ENCODE results near the gene OPA1. TPM values are rescaled to one million over a fixed set of nuclear protein-coding genes. Genes with fewer than 3 reads are reported as not detected.

Gene OPA1
- polyA plus RNA-seq, 1 experiment: 19.2 TPM

DNA sequence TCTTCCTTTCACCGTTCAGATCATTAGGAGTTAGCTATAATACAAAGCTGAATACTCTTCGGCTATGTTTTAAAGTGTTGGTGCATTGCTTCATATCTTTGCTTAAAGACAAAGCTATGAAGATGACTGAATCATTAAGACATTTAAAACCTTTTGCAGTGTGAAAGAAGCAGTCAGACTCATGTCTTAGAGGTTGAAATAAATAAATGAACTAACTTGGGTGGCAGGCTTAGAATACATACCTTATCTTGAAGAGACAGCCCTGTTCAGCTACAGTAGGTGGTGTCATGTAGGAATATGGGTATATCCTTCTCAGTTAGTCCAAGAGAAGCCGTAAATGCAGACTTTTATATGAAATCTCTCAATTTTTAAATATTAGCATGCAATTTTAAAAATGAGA, 63.4 kb downstream of the OPA1 start:
- Histone ChIP-seq H3K4me3 (ENCODE audit: low read depth, low read length) (no peak overlapping the region), H3K36me3 (ENCODE audit: control insufficient read depth, insufficient read depth, low read length) (peaks cover 8% of the 10 kb centered on the region), H3K27me3 (ENCODE audit: control insufficient read depth, insufficient read depth, low read length) (no peaks in the 10 kb centered on the region)
- ChIA-PET CTCF (interaction anchor here (1.0 to 2.0 kb wide), 4 partner anchors 8 to 659 kb away, joined by 3 to 7 read pairs (median 5); no protein-coding TSS in a partner anchor), POLR2A (no interaction called here)
- TF ChIP-seq, protein P1, sequence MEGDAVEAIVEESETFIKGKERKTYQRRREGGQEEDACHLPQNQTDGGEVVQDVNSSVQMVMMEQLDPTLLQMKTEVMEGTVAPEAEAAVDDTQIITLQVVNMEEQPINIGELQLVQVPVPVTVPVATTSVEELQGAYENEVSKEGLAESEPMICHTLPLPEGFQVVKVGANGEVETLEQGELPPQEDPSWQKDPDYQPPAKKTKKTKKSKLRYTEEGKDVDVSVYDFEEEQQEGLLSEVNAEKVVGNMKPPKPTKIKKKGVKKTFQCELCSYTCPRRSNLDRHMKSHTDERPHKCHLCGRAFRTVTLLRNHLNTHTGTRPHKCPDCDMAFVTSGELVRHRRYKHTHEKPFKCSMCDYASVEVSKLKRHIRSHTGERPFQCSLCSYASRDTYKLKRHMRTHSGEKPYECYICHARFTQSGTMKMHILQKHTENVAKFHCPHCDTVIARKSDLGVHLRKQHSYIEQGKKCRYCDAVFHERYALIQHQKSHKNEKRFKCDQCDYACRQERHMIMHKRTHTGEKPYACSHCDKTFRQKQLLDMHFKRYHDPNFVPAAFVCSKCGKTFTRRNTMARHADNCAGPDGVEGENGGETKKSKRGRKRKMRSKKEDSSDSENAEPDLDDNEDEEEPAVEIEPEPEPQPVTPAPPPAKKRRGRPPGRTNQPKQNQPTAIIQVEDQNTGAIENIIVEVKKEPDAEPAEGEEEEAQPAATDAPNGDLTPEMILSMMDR (IDR thresholded peaks at IDR 0.05; ENCODE audit: insufficient read depth, low read depth, low read length): no peak
- DNase-seq (ENCODE audit: low read depth): no peak

DNA sequence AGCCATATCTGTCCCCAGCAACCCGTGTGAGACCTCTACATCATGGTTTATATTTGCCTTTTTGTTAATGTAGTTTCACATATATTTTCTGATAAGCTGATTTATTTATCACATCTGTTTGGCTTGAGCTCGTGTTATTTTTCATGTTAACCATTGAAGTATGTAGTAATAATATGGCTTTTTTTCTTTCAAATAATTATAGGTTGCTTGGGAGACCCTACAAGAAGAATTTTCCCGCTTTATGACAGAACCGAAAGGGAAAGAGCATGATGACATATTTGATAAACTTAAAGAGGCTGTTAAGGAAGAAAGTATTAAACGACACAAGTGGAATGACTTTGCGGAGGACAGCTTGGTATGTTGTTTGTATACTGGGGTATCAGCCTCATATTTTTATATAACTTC, 63.9 kb downstream of the OPA1 start:
- Histone ChIP-seq H3K4me3 (ENCODE audit: low read depth, low read length) (no peak overlapping the region), H3K27me3 (ENCODE audit: control insufficient read depth, insufficient read depth, low read length) (no peaks in the 10 kb centered on the region), H3K36me3 (ENCODE audit: control insufficient read depth, insufficient read depth, low read length) (peaks cover 8% of the 10 kb centered on the region)
- POLR2A ChIA-PET: no interaction called here
- DNase-seq (ENCODE audit: low read depth): no peak
- TF ChIP-seq, protein P1 (IDR thresholded peaks at IDR 0.05; ENCODE audit: insufficient read depth, low read depth, low read length): no peak
- CTCF ChIA-PET: interaction anchor here (1.0 to 2.0 kb wide), 5 partner anchors 8 to 659 kb away, joined by 3 to 7 read pairs (median 4); no protein-coding TSS in a partner anchor

DNA sequence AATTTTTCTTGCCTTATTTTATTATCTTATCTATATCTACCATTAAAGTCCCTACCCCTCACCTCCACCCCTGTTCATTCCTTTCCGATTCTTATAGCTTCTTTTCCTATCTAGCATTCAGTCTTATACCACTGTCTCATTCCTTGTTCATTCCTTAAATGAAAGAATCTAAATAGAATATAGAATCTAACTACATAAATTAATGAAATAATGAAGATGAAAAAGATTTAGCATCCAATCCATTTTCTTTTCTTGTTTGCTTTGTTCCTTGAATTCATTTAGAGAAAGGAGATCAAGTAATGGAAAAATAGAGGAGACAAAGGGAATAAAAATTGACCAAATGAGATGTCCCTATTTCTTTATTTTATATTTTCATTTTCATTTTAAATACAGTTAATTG, 67.2 kb downstream of the OPA1 start:
- H3K36me3 ChIP-seq (ENCODE audit: control insufficient read depth, insufficient read depth, low read length): peaks cover 6% of the 10 kb centered on the region
- H3K27me3 ChIP-seq (ENCODE audit: control insufficient read depth, insufficient read depth, low read length): no peaks in the 10 kb centered on the region
- ChIA-PET POLR2A (no interaction called here), CTCF (no interaction called here)
- TF ChIP-seq, protein P1 (IDR thresholded peaks at IDR 0.05; ENCODE audit: insufficient read depth, low read depth, low read length): no peak
- no peak overlapping the region for H3K4me3 ChIP-seq (ENCODE audit: low read depth, low read length)
- DNase-seq (ENCODE audit: low read depth): no peak

DNA sequence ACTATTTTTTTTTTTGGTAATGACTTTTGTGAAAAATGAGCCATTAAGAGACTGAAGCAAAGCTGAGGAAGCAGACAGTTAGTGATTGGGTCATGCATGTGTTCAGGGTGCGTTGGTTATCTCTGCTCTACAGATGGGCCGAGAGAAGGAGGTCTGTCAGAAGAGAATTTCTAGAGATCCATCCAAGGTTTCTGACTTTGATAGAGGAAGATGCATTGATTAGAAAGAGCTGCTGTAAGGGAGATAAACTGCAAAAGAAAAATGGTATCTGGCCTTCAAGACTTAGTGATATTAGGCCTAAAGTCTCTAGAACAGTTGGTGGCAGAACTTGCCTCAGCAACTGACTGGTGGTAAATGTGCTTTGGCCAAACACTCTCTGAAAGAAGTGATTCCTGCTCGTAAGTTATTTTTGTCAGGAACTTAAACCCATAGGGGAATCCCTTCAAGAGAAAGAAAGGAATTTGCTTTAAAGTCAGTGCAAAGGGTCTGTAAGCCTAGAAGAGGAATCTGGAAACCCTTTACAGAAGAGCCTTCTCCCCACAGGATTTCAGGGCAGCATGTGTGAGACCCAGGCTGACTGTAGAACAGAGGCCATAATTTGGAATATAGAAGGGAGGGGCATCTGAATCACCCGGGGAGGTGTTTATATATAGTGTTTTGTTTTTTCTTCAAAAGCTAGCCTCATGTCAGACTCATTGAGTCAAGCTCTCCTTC, 67.8 kb downstream of the OPA1 start:
- CTCF ChIA-PET: interaction anchor here (0.8 to 1.2 kb wide), 2 partner anchors 18 to 24 kb away, joined by 3 read pairs; no protein-coding TSS in a partner anchor
- no peak overlapping the region for H3K4me3 ChIP-seq (ENCODE audit: low read depth, low read length)
- peaks cover 6% of the 10 kb centered on the region for H3K36me3 ChIP-seq (ENCODE audit: control insufficient read depth, insufficient read depth, low read length)
- H3K27me3 ChIP-seq (ENCODE audit: control insufficient read depth, insufficient read depth, low read length): no peaks in the 10 kb centered on the region
- POLR2A ChIA-PET: no interaction called here
- no peak for DNase-seq (ENCODE audit: low read depth)
- TF ChIP-seq, protein P1 (IDR thresholded peaks at IDR 0.05; ENCODE audit: insufficient read depth, low read depth, low read length): no peak

DNA sequence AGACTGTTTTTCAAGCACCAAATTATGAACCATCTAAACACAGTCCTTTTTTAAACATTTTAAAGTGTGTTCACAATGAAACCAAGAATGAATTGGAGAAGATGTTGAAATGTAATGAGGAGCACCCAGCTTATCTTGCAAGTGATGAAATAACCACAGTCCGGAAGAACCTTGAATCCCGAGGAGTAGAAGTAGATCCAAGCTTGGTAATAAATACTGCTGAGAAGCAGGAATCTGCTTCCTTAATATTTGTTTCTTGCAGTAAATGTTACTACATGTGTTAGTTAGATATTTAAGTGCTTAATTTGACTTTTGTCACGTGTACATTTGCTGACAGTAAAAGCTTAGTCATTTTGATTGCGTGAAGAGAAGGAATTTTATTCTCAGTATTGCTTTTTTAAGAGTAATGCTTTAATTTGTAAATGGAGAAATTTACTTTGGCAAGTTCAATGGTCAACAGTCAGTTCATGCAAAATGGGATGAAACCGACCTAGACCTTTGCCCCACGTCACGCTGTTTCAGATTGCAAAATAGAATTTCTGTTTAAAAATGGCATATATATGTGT, 69.8 kb downstream of the OPA1 start:
- H3K4me3 ChIP-seq (ENCODE audit: low read depth, low read length): no peak overlapping the region
- TF ChIP-seq, protein P1 (IDR thresholded peaks at IDR 0.05; ENCODE audit: insufficient read depth, low read depth, low read length): no peak
- no peak for DNase-seq (ENCODE audit: low read depth)
- peaks cover 7% of the 10 kb centered on the region for H3K36me3 ChIP-seq (ENCODE audit: control insufficient read depth, insufficient read depth, low read length)
- POLR2A ChIA-PET: no interaction called here
- CTCF ChIA-PET: interaction anchor here (0.7 to 8.0 kb wide), 3 partner anchors 18 to 653 kb away, joined by 3 to 53 read pairs (median 3); no protein-coding TSS in a partner anchor
- no peaks in the 10 kb centered on the region for H3K27me3 ChIP-seq (ENCODE audit: control insufficient read depth, insufficient read depth, low read length)
